Measurements from ENCODE around the gene AWAT2. TPM values are rescaled to one million over a fixed set of nuclear protein-coding genes. Genes with fewer than 3 reads are reported as not detected.

Gene AWAT2
- total and polyA plus RNA-seq, 2 donors from 2014 or later, result not detected

DNA sequence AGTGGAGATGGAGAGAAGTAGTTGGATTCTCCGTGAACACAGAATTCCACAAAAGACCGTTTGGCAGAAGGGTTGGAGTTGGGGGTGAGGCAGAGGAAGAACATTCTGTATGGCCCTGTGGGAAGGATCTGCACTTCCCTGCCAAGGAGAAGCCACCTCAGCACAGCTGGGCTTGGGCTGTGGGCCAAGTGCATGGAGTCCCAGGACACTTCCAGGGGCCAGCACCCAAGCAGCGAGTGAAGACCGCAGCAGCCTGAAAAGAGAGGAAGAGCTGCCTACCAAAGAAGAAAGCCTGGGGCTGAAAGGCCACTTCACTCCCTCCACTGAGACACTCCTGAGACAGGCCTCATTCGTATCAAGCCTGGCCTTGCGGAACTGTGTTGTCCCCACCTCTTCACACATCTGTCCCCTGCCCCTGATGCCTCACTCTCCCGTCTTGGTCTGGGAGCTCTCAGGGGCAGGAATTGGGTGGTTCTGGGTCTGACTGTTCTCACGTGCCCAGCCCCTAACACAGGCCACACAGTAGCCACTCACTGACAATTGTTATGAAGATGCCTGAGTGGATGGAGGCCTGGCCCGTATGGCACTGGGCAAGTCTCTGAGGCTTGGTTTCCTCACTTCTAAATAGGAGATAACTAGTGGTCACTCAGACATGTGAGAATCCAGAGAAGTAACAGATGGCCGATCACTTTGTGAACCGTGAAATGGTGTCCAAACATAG, 3.3 kb upstream of the AWAT2 start:
- FAIRE-seq, result no peak
- intact Hi-C loops (cut with DNase I), result no loop called here

GRCh38 chrX:70049406-70049805, 332 bp downstream of the AWAT2 start:
- no peak for DNase-seq
- H3K27ac ChIP-seq (ENCODE audit: low read depth in 2 of 2, low read length in 2 of 2), result no peak overlapping the region
- no peak for FAIRE-seq
- no peak overlapping the region for H3K4me3 ChIP-seq (ENCODE audit: low read length in 3 of 3)
- H3K36me3 ChIP-seq (ENCODE audit: control insufficient read depth in 2 of 3, insufficient read depth in 3 of 3, low read length in 3 of 3), result no peaks in the 10 kb centered on the region
- intact Hi-C loops (cut with DNase I), result no loop called here
- H3K9me3 ChIP-seq (ENCODE audit: control insufficient read depth in 2 of 3, insufficient read depth in 1 of 3, low read length in 3 of 3), result no peaks in the 10 kb centered on the region
- H3K4me1 ChIP-seq (ENCODE audit: control insufficient read depth in 2 of 3, insufficient read depth in 2 of 3, low read depth in 1 of 3, low read length in 3 of 3), result no peaks in the 10 kb centered on the region
- H3K27me3 ChIP-seq (ENCODE audit: control insufficient read depth, insufficient read depth, low read length), result no peaks in the 10 kb centered on the region
- TF ChIP-seq, protein P1, sequence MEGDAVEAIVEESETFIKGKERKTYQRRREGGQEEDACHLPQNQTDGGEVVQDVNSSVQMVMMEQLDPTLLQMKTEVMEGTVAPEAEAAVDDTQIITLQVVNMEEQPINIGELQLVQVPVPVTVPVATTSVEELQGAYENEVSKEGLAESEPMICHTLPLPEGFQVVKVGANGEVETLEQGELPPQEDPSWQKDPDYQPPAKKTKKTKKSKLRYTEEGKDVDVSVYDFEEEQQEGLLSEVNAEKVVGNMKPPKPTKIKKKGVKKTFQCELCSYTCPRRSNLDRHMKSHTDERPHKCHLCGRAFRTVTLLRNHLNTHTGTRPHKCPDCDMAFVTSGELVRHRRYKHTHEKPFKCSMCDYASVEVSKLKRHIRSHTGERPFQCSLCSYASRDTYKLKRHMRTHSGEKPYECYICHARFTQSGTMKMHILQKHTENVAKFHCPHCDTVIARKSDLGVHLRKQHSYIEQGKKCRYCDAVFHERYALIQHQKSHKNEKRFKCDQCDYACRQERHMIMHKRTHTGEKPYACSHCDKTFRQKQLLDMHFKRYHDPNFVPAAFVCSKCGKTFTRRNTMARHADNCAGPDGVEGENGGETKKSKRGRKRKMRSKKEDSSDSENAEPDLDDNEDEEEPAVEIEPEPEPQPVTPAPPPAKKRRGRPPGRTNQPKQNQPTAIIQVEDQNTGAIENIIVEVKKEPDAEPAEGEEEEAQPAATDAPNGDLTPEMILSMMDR (IDR thresholded peaks at IDR 0.05; ENCODE audit: borderline replicate concordance, extremely low read depth, insufficient read depth), result no peak
- H3K9ac ChIP-seq (ENCODE audit: low read length in 3 of 3), result no peak overlapping the region

More for the DNA sequence above, 3.3 kb upstream of the AWAT2 start:
- Histone ChIP-seq H3K4me3 (ENCODE audit: low read length in 3 of 3) (no peak overlapping the region), H3K9ac (ENCODE audit: low read length in 3 of 3) (no peak overlapping the region), H3K36me3 (ENCODE audit: control insufficient read depth in 2 of 3, insufficient read depth in 3 of 3, low read length in 3 of 3) (no peaks in the 10 kb centered on the region), H3K4me1 (ENCODE audit: control insufficient read depth in 2 of 3, insufficient read depth in 2 of 3, low read depth in 1 of 3, low read length in 3 of 3) (no peaks in the 10 kb centered on the region), H3K27me3 (ENCODE audit: control insufficient read depth, insufficient read depth, low read length) (no peaks in the 10 kb centered on the region), H3K27ac (ENCODE audit: low read depth in 2 of 2, low read length in 2 of 2) (no peak overlapping the region), H3K9me3 (ENCODE audit: control insufficient read depth in 2 of 3, insufficient read depth in 1 of 3, low read length in 3 of 3) (no peaks in the 10 kb centered on the region)
- TF ChIP-seq, protein P1 (IDR thresholded peaks at IDR 0.05; ENCODE audit: borderline replicate concordance, extremely low read depth, insufficient read depth), result no peak
- no peak for DNase-seq

DNA sequence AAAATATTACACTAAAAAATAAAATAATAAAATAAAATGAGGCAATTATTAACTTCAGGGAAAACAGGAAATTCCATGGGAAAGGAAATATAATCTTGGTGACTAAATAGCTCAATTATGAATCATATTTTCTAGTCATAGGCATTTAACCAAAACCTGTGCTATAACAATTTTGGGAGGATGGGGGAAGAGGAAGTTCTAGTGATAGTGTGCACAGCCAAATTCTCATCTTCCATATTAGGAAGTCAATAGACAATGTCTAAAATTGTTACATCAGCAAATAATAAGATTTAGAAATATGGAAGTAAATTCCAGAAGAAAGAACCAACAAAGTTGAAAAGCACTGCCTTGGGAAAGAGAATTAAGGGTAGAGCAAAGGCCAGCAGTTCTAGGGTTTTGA, 2.8 kb downstream of the AWAT2 start:
- H3K9ac ChIP-seq (ENCODE audit: low read length in 3 of 3), result no peak overlapping the region
- FAIRE-seq (no peak), DNase-seq (no peak)
- H3K36me3 ChIP-seq (ENCODE audit: control insufficient read depth in 2 of 3, insufficient read depth in 3 of 3, low read length in 3 of 3), result no peaks in the 10 kb centered on the region
- H3K27ac ChIP-seq (ENCODE audit: low read depth in 2 of 2, low read length in 2 of 2), result no peak overlapping the region
- H3K9me3 ChIP-seq (ENCODE audit: control insufficient read depth in 2 of 3, insufficient read depth in 1 of 3, low read length in 3 of 3), result no peaks in the 10 kb centered on the region
- no peaks in the 10 kb centered on the region for H3K27me3 ChIP-seq (ENCODE audit: control insufficient read depth, insufficient read depth, low read length)
- no peaks in the 10 kb centered on the region for H3K4me1 ChIP-seq (ENCODE audit: control insufficient read depth in 2 of 3, insufficient read depth in 2 of 3, low read depth in 1 of 3, low read length in 3 of 3)
- H3K4me3 ChIP-seq (ENCODE audit: low read length in 3 of 3), result no peak overlapping the region
- intact Hi-C loops (cut with DNase I), result no loop called here
- TF ChIP-seq, protein P1 (IDR thresholded peaks at IDR 0.05; ENCODE audit: borderline replicate concordance, extremely low read depth, insufficient read depth), result no peak
